NCI-H748 treated with DMSO at 0.1 percent for 48 hours (cell line): Measurements from ENCODE around the gene SH3BGR.

Experiments used
- DNase-seq: peaks from one replicate; lab custom pipeline; 2025; lab: John Stamatoyannopoulos, UW

SH3BGR gene

GRCh38 chr21:39546522-39546921, 94.8 kb downstream of the SH3BGR start:
- DNase-seq, result no peak

GRCh38 chr21:39552856-39553255, 101.1 kb downstream of the SH3BGR start:
- no peak for DNase-seq

DNA sequence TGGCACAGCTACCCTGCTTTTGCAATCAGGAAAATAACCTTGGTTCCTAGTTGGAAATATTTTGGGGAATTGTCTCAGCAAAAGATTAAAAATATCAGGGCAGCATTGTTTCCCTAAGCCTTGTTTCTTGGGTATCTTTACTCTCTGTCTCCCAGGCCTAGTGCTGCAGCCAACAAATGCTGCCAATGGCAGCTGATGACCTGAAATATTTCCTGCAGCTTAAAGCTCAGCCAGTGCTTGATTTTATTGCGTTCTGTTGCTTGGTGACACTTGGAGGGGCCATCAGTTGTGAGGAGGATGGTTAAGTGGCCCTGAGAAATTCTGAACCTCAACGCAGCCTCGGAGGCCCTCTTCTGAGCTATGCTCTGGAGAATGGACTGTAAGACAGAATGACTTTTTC, 101.6 kb downstream of the SH3BGR start:
- no peak for DNase-seq

DNA sequence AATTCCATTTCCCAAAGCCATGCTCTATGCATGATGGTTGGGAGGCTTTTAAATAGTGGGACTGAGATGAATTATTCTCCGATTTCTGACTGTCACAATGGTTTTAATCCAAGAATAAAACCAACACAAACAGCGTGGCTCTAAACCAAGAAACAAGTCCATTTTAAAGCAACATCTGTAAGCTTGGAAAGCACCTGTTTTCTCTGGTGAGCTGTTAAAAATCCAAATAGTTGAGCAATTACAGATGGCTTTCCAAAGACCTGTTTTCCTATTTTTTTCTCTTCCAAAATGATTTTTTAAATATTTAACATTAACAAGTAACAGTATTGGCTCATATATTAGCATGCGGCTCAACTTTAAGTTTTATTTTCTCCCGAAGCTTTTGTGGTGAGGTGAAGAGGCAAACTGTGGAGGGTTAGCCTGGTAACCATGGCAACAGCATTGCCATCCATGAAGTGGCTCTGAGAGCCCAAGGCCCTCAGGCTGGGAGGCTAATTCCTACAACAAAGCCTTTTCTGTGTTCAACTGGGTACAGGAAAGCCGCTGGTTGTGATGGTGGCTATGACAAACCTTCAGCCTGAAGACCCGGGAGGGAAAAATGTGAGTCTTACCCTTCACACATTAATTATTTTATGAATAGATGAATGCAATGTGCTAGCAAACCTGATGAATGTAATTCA, 104.3 kb downstream of the SH3BGR start:
- peak; percentile 11 for DNase-seq

- DNase-seq, result no peak
Measured at GRCh38 chr21:39559511-39559910, 107.7 kb downstream of the SH3BGR start.

DNA sequence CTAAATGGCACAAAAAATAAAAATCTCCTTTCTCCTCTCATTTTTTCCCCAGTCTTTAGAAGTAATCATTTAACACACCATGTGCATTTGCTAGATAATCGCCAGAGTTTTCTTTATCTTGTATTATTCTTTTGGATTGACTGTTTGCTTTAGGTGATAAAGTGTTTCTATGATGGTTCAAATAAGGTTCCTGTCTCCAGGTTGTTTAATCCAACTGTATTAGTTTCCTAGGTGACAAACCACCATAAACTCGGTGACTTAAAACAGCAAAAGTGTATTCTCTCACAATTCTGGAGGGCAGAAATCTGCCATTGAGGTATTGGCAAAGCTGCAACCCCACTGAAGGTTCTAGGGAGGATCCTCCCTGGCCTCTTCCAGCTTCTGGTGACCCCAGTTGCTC, 109.4 kb downstream of the SH3BGR start:
- no peak for DNase-seq

DNA sequence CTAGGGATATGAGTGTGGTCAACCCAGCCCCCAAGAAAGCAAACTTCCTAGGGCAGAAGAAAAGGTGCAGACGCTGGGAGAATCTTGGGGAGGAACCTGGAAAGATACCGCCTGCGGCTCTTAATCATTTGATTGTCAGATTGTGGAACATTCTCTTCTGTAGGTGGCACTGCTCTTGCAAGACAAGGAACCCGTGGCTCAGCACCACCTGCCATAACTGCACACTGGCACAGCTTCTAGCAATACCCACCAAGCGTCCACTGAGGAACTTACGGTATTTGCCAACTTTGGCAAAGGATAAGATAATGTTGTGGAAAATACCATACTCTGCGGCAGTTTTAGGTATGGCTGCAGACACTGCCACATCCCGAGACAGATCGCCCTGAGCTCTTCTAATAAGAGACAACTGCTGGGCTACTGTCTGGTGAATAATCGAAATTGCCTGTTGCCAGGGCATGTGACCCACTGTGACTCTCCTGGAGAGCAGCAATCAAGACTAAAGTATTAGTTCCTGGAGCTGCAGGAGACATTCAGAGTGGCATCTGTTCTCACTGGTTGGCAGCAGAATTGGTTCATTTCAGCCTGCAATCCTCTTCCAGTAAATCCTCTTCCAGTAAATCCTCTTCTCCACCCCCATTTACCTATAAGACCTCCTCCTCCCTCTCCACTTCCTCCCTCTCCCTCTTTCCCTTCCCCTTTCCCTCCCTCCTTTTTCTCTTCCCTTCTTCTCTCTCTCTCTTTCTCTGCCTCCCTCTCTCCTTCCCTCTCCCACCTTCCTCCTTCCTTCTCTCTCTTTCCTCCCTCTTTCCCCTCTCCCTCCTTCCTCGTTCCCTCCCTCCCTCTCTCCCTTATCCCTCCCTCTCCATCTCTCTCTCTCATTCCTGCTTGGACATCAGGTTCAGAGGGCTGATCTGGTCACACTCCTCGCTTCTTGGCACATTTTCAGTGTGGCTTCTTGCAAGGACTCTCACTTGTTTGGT, 111.3 kb downstream of the SH3BGR start:
- no peak for DNase-seq

GRCh38 chr21:39564200-39564599, 112.4 kb downstream of the SH3BGR start:
- DNase-seq, result no peak
